ENCODE results near the gene TRIP13.

The TRIP13 gene

GRCh38 chr5:855771-856530 is 36.7 kb upstream of the TRIP13 start:
- Histone ChIP-seq H3K27ac (ENCODE audit: low read depth, low read length) (no peak overlapping the region), H3K36me3 (ENCODE audit: insufficient read depth, low read length) (no peaks in the 10 kb centered on the region), H3K27me3 (ENCODE audit: insufficient read depth, low read length) (peaks cover 14% of the 10 kb centered on the region; the same call in 1 of the 2 replicates), H3K79me2 (ENCODE audit: control insufficient read depth, insufficient read depth, low read length, unreplicated experiment) (no peaks in the 10 kb centered on the region), H2AFZ (ENCODE audit: low read length, unreplicated experiment) (no peak overlapping the region), H3K4me3 (ENCODE audit: low read depth, low read length) (no peak overlapping the region), H3K4me1 (ENCODE audit: control insufficient read depth, insufficient read depth, low read length, unreplicated experiment) (no peaks in the 10 kb centered on the region)

DNA sequence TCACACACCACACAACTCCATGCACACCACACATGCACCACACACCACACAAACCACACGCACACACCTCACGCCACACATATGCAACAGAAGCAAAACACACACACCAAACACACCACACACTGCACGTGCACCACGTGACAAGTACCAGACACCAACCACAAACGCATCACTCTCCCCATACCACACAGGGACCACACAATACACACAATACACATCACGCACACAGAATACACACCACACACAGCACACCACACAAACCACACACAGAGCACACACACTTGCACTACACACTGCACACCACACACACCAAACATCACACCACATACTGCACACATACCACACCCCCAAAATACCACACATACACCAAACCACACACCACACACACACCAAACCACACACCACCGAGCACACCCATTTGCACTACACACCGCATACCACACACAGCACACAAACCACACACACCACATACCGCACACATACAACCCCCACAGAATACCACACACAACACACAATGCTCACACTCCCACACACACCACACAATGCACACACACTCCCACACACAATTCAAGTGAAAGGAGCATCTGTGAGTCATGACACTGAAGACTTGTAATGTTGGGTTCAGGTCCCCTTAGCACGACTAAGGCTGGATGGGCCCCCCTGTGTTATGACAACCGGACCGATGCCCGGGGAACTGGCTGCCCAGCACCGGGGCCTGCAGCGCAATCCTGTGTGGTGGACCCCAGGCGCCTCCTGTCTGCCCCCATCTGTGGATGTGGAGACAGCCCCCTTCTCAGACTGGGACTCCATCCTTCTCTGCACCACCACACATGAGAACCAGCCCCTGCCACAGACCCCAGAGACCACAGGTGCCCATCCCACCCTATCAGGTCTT is 35.9 kb upstream of the TRIP13 start:
- Histone ChIP-seq H3K27ac (ENCODE audit: low read depth, low read length) (no peak overlapping the region), H3K79me2 (ENCODE audit: control insufficient read depth, insufficient read depth, low read length, unreplicated experiment) (no peaks in the 10 kb centered on the region), H3K27me3 (ENCODE audit: insufficient read depth, low read length) (peaks cover 7% of the 10 kb centered on the region; the same call in 1 of the 2 replicates), H3K4me1 (ENCODE audit: control insufficient read depth, insufficient read depth, low read length, unreplicated experiment) (no peaks in the 10 kb centered on the region), H3K36me3 (ENCODE audit: insufficient read depth, low read length) (no peaks in the 10 kb centered on the region), H3K4me3 (ENCODE audit: low read depth, low read length) (no peak overlapping the region), H2AFZ (ENCODE audit: low read length, unreplicated experiment) (no peak overlapping the region)

- no peak overlapping the region for H2AFZ ChIP-seq (ENCODE audit: low read length, unreplicated experiment)
- no peak overlapping the region for H3K27ac ChIP-seq (ENCODE audit: low read depth, low read length)
- H3K27me3 ChIP-seq (ENCODE audit: insufficient read depth, low read length) = no peaks in the 10 kb centered on the region
- H3K36me3 ChIP-seq (ENCODE audit: insufficient read depth, low read length) = no peaks in the 10 kb centered on the region
- no peaks in the 10 kb centered on the region for H3K79me2 ChIP-seq (ENCODE audit: control insufficient read depth, insufficient read depth, low read length, unreplicated experiment)
- H3K4me3 ChIP-seq (ENCODE audit: low read depth, low read length) = no peak overlapping the region
- H3K4me1 ChIP-seq (ENCODE audit: control insufficient read depth, insufficient read depth, low read length, unreplicated experiment) = no peaks in the 10 kb centered on the region
Observed at GRCh38 chr5:858726-859125, 34.0 kb upstream of the TRIP13 start.

DNA sequence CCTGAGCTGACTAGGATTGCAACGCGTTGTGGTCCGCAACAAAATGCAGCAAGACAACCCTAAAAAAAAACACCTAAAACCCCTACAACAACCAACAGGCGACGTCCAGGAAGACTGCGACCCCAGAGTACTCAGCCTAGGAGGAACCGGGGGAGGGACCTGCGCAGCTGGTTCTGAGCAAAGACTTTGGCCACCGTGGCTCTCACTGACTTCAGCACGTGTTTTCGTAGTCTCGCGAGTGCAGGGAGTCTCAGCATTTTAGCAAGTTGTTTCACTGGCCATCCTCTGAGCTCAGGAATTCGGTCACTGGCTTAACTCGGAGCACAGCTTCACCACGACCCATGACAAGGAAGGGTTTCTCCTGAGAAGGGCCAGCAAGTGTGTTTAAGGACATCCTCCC is 33.3 kb upstream of the TRIP13 start:
- no peaks in the 10 kb centered on the region for H3K4me1 ChIP-seq (ENCODE audit: control insufficient read depth, insufficient read depth, low read length, unreplicated experiment)
- H2AFZ ChIP-seq (ENCODE audit: low read length, unreplicated experiment) = no peak overlapping the region
- H3K27ac ChIP-seq (ENCODE audit: low read depth, low read length) = no peak overlapping the region
- no peaks in the 10 kb centered on the region for H3K79me2 ChIP-seq (ENCODE audit: control insufficient read depth, insufficient read depth, low read length, unreplicated experiment)
- no peak overlapping the region for H3K4me3 ChIP-seq (ENCODE audit: low read depth, low read length)
- no peaks in the 10 kb centered on the region for H3K27me3 ChIP-seq (ENCODE audit: insufficient read depth, low read length)
- no peaks in the 10 kb centered on the region for H3K36me3 ChIP-seq (ENCODE audit: insufficient read depth, low read length)

DNA sequence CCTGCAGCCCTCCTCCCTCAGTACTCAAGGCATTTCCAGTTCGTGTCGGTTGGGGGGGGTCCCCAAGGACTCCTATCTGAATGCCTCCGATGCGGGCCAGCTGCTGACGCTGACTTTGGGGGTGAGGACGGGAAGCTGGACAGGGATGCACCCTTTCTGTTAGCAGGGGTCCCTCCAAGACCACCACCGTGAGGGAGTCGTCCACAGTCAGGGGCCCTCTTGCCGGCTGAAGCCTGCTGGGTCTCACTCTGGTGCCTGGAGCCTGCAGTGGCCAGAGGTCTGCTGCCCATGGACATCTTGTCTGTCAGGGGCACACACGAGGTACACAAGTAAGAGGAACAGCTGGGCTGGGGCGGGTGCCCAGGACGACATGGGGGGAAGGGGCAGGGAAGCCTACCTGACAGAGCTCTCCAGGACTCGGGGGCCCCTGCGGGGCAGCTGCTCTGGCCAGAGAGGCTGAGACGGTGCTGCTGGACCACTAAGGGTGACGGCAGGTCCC is 32.8 kb upstream of the TRIP13 start:
- Histone ChIP-seq H3K36me3 (ENCODE audit: insufficient read depth, low read length) (no peaks in the 10 kb centered on the region), H3K27ac (ENCODE audit: low read depth, low read length) (no peak overlapping the region), H3K4me1 (ENCODE audit: control insufficient read depth, insufficient read depth, low read length, unreplicated experiment) (no peaks in the 10 kb centered on the region), H3K79me2 (ENCODE audit: control insufficient read depth, insufficient read depth, low read length, unreplicated experiment) (no peaks in the 10 kb centered on the region), H3K4me3 (ENCODE audit: low read depth, low read length) (no peak overlapping the region), H2AFZ (ENCODE audit: low read length, unreplicated experiment) (no peak overlapping the region), H3K27me3 (ENCODE audit: insufficient read depth, low read length) (no peaks in the 10 kb centered on the region)

- H3K27me3 ChIP-seq (ENCODE audit: insufficient read depth, low read length) = no peaks in the 10 kb centered on the region
- no peak overlapping the region for H2AFZ ChIP-seq (ENCODE audit: low read length, unreplicated experiment)
- H3K27ac ChIP-seq (ENCODE audit: low read depth, low read length) = no peak overlapping the region
- H3K79me2 ChIP-seq (ENCODE audit: control insufficient read depth, insufficient read depth, low read length, unreplicated experiment) = no peaks in the 10 kb centered on the region
- no peaks in the 10 kb centered on the region for H3K36me3 ChIP-seq (ENCODE audit: insufficient read depth, low read length)
- no peaks in the 10 kb centered on the region for H3K4me1 ChIP-seq (ENCODE audit: control insufficient read depth, insufficient read depth, low read length, unreplicated experiment)
- no peak overlapping the region for H3K4me3 ChIP-seq (ENCODE audit: low read depth, low read length)
Observed at GRCh38 chr5:860506-861150, 32.1 kb upstream of the TRIP13 start.

- no peaks in the 10 kb centered on the region for H3K4me1 ChIP-seq (ENCODE audit: control insufficient read depth, insufficient read depth, low read length, unreplicated experiment)
- no peak overlapping the region for H3K4me3 ChIP-seq (ENCODE audit: low read depth, low read length)
- no peak overlapping the region for H3K27ac ChIP-seq (ENCODE audit: low read depth, low read length)
- H3K36me3 ChIP-seq (ENCODE audit: insufficient read depth, low read length) = no peaks in the 10 kb centered on the region
- no peaks in the 10 kb centered on the region for H3K79me2 ChIP-seq (ENCODE audit: control insufficient read depth, insufficient read depth, low read length, unreplicated experiment)
- no peaks in the 10 kb centered on the region for H3K27me3 ChIP-seq (ENCODE audit: insufficient read depth, low read length)
- no peak overlapping the region for H2AFZ ChIP-seq (ENCODE audit: low read length, unreplicated experiment)
Observed at GRCh38 chr5:861442-862366, 31.0 kb upstream of the TRIP13 start.

DNA sequence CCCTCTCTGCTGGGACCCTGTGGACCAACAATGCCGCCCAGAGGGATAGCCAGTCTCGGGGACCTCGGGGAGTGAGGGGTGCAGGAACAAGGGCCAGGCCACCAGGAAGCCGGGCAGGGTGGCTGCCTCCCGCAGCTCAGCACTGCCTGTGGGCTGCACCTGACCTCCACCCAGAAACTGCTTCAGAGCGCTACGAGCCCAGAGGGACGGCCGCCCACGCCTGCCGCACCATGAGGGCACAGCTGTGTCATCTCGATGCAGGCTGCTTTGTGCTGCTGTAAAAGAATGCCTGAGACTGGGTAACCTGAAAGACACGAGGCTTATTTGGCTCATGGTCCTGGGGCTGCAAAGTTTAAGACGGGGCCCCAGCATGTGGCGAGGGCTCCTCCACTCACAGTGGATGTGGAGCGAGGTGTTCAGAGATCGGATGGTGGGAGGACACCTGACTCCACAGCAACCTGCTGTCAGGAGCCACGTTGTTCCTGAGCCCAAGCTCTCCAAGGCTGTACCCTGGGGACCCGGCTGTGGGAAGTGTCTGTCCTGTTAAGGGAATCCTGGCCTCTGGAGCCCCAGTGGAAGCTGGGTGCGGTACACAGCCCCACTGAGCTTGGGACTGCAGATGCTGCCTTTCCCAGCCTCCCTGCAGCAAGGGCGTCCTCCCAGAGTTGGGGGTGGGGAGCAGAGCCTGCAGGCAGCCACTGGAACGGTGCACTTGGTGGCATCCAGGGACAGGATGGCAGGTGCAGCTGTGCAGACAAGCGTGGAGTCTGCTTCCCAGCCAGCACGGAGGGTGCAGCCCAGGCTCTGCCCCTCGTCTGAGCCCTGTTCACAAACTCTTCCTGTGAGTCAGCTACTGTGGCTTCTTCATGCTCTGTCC is 30.1 kb upstream of the TRIP13 start:
- Histone ChIP-seq H3K36me3 (ENCODE audit: insufficient read depth, low read length) (0 out of 2 replicates have a peak, but pooled peaks cover 4% of the 10 kb centered on the region), H3K4me3 (ENCODE audit: low read depth, low read length) (no peak overlapping the region), H3K27ac (ENCODE audit: low read depth, low read length) (no peak overlapping the region), H3K79me2 (ENCODE audit: control insufficient read depth, insufficient read depth, low read length, unreplicated experiment) (no peaks in the 10 kb centered on the region), H3K4me1 (ENCODE audit: control insufficient read depth, insufficient read depth, low read length, unreplicated experiment) (no peaks in the 10 kb centered on the region), H3K27me3 (ENCODE audit: insufficient read depth, low read length) (no peaks in the 10 kb centered on the region), H2AFZ (ENCODE audit: low read length, unreplicated experiment) (no peak overlapping the region)

DNA sequence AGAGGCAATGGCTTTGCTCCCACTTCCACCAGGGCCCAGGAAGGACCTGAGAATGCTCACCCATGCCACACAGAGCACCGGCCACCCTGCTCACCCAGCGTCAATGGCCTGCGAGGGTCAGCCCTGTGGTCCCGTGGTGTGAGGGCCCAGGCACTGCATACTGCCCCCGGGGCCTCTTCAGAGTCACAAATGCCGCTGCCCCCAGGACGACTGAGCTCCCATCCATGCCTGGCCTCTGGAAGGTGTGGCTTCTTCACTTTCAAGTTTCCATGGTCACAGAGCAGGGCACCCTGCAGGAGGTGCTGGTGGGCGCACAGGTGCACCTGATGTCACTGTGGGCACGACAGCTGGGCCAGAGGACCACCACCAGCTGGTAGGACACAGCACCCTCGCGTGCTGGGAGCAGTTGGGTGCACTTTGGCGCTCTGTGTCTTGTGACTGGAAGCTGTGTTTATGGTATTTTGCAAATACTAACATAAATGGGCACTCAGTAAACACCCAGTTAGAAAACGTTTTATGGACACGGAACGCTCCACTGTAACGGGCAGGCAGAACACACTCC is 29.4 kb upstream of the TRIP13 start:
- H3K27ac ChIP-seq (ENCODE audit: low read depth, low read length) = no peak overlapping the region
- H3K4me1 ChIP-seq (ENCODE audit: control insufficient read depth, insufficient read depth, low read length, unreplicated experiment) = no peaks in the 10 kb centered on the region
- no peak overlapping the region for H3K4me3 ChIP-seq (ENCODE audit: low read depth, low read length)
- H3K36me3 ChIP-seq (ENCODE audit: insufficient read depth, low read length) = 0 out of 2 replicates have a peak, but pooled peaks cover 10% of the 10 kb centered on the region
- H3K27me3 ChIP-seq (ENCODE audit: insufficient read depth, low read length) = no peaks in the 10 kb centered on the region
- H3K79me2 ChIP-seq (ENCODE audit: control insufficient read depth, insufficient read depth, low read length, unreplicated experiment) = no peaks in the 10 kb centered on the region
- H2AFZ ChIP-seq (ENCODE audit: low read length, unreplicated experiment) = no peak overlapping the region

Data from ACC112 (cell line).